ENCODE results near the gene FBXO2.

DNA sequence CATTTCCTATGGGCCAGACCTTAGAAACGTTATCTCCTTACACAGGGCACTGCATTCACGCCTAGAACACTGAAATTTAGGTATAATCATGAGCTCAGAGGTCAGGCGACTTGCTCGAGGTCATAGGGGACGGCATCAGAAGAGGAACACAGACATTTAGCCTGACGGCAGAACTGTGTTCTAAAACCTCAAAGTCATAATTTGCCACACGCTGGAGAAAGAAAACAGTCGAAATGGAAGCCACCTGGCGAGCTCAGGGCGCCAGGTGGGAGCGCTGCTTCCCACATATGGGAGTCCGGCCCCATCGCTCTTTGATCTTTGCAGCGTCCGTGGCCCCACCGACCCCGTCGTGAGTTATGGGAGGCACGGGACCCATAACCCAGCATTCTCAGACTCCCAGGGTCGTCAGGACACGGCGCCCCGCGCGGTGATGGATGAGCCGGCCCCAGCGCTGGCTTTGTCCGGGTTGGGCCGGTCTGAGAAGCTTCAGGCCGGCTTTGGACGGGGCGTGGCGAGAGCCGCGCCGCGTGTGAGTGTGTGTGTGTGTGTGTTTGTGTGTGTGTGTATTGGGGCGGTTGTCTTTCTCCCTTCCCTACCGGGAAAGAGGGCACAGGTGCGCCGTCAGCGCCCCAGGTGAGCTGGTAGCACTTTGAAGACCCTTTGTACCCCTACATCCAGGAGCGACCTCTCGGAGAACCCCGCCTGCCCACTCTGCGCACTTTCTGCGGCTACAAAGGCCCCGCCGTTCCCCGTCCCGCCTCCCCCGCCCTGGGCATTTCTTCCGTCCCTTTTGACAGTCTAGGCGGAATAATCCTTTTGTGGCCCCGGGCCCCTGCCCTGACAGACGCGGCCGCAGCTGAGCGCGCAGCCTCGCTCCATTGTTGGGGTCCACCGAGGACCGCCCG is 36.4 kb upstream of the FBXO2 start:
- TF ChIP-seq POLR2A (IDR thresholded peaks at IDR 0.05), result no peak
- TF ChIP-seq, protein P1, sequence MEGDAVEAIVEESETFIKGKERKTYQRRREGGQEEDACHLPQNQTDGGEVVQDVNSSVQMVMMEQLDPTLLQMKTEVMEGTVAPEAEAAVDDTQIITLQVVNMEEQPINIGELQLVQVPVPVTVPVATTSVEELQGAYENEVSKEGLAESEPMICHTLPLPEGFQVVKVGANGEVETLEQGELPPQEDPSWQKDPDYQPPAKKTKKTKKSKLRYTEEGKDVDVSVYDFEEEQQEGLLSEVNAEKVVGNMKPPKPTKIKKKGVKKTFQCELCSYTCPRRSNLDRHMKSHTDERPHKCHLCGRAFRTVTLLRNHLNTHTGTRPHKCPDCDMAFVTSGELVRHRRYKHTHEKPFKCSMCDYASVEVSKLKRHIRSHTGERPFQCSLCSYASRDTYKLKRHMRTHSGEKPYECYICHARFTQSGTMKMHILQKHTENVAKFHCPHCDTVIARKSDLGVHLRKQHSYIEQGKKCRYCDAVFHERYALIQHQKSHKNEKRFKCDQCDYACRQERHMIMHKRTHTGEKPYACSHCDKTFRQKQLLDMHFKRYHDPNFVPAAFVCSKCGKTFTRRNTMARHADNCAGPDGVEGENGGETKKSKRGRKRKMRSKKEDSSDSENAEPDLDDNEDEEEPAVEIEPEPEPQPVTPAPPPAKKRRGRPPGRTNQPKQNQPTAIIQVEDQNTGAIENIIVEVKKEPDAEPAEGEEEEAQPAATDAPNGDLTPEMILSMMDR (IDR thresholded peaks at IDR 0.05), result no peak
- no peak for TF ChIP-seq POLR2AphosphoS5 (IDR thresholded peaks at IDR 0.05)

Measured in upper lobe of left lung (tissue), 4 donors.